Transverse colon (tissue), 4 donors: Measurements from ENCODE around the gene DDX23.

Source experiments
- CTCF ChIP-seq, 5 experiments: fragments of 200-600 bp in 3 of 5; fragments of 450-650 bp in 2 of 5; sonication (generic) in 3 of 5; IDR thresholded peaks; 1 replicate in 2 of 5; 2 replicates in 3 of 5; pipeline ENCODE4 v1.5.1; 2016 to 2017; ENCODE audit warnings: antibody characterized with exemption in 5 of 5, inconsistent platforms in 3 of 5, mild to moderate bottlenecking in 2 of 5, moderate library complexity in 1 of 5
- POLR2A ChIP-seq: fragments of 450-650 bp; IDR thresholded peaks from one replicate; pipeline ENCODE4 v1.6.1; 2016; ENCODE audit warnings: antibody characterized with exemption, mild to moderate bottlenecking, moderate library complexity
- POLR2AphosphoS5 ChIP-seq, 3 donors: sonication (generic); formaldehyde crosslinking; IDR thresholded peaks; one replicate each; pipeline ENCODE4 v1.6.1; 2016; ENCODE audit warnings: antibody characterized with exemption in 3 of 3

GRCh38 chr12:48822139-48822538 is 29.8 kb downstream of the DDX23 start:
- no peak for TF ChIP-seq CTCF (IDR thresholded peaks at IDR 0.05)
- TF ChIP-seq POLR2A = no peak
- no peak for TF ChIP-seq POLR2AphosphoS5 (IDR thresholded peaks at IDR 0.05)
